GM12878 (cell line): ENCODE results near the gene RPL37A.

Experiments used
- EP300 ChIP-seq, 2 experiments: fragments of 150-350 bp in 1 of 2; IDR thresholded peaks; 2 replicates each; pipeline ENCODE4 v1.6.1; 2011 to 2012; ENCODE audit warnings: low read depth in 2 of 2, low read length in 2 of 2, borderline replicate concordance in 1 of 2, improper control_type of control experiment in 1 of 2, inconsistent platforms in 1 of 2; ENCODE audit not compliant: control insufficient read depth in 1 of 2
- EZH2 ChIP-seq: IDR thresholded peaks from 2 replicates; pipeline ENCODE4 v1.6.1; 2012; ENCODE audit warnings: low read depth, mild to moderate bottlenecking, control low read depth, inconsistent platforms, low read length, borderline replicate concordance; ENCODE audit not compliant: control insufficient read depth
- GABPA ChIP-seq: IDR thresholded peaks from 2 replicates; pipeline ENCODE4 v1.6.1; 2014; ENCODE audit warnings: antibody characterized with exemption, low read depth, mild to moderate bottlenecking, inconsistent platforms
- NFYA ChIP-seq: IDR thresholded peaks from 2 replicates; pipeline ENCODE4 v1.6.1; 2011; ENCODE audit warnings: low read depth, mild to moderate bottlenecking, low read length, improper control_type of control experiment, borderline replicate concordance
- NFYB ChIP-seq: IDR thresholded peaks from 2 replicates; pipeline ENCODE4 v1.6.1; 2011; ENCODE audit warnings: low read depth, mild to moderate bottlenecking, low read length, improper control_type of control experiment, moderate library complexity; ENCODE audit not compliant: insufficient read depth
- RAD21 ChIP-seq: IDR thresholded peaks from 2 replicates; pipeline ENCODE4 v1.6.1; 2011; ENCODE audit warnings: mild to moderate bottlenecking, low read depth, low read length, moderate library complexity; ENCODE audit not compliant: insufficient read depth
- RUNX3 ChIP-seq: IDR thresholded peaks from 2 replicates; pipeline ENCODE4 v1.6.1; 2012; ENCODE audit warnings: low read length, inconsistent platforms
- SREBF1 ChIP-seq: IDR thresholded peaks from 2 replicates; pipeline ENCODE4 v1.6.1; 2012; ENCODE audit warnings: mild to moderate bottlenecking, low read length
- ZNF207 ChIP-seq: fragments of 450-650 bp; IDR thresholded peaks from 2 replicates; pipeline ENCODE4 v1.6.1; 2014; ENCODE audit warnings: antibody characterized with exemption, mild to moderate bottlenecking, borderline replicate concordance
- ZNF274 ChIP-seq: IDR thresholded peaks from one replicate; pipeline ENCODE4 v1.8.0; 2011; ENCODE audit not compliant: insufficient read length, insufficient read depth
- TF ChIP-seq, protein P1 (sequence below): IDR thresholded peaks from 2 replicates; pipeline ENCODE4 v1.6.1; 2012; ENCODE audit warnings: low read depth, low read length, improper control_type of control experiment
- TF ChIP-seq, protein P2 (sequence below), 3 experiments: IDR thresholded peaks in 2 of 3; conservative IDR thresholded peaks in 1 of 3; 2 replicates each; pipeline ENCODE4 v1.5.1; 2011; ENCODE audit warnings: low read depth in 3 of 3, low read length in 3 of 3, mild to moderate bottlenecking in 3 of 3, control low read depth in 2 of 3, moderate library complexity in 2 of 3, inconsistent platforms in 1 of 3, mixed read lengths in 1 of 3; ENCODE audit not compliant: control insufficient read depth in 2 of 3, insufficient read depth in 1 of 3; ENCODE audit errors: extremely low read depth in 1 of 3

DNA sequence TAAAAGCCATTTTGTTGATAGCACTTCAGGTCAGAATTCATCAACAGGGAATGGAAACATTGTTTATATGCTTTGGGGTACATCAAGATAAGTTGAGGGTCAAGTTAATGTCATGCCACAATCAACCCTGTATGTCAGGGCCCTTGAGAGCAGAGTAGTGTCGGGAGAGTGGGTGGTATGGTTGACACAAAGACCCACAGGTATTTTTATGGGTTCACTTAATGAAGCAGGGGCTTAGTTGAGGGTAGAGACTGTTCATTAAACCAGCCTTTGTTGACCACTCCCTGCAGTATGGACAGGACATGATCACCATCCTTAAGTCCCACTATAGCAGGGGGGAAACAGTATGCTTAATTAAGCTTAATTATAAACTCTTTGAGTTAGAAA is 5.7 kb downstream of the RPL37A start:
- TF ChIP-seq, protein P1, sequence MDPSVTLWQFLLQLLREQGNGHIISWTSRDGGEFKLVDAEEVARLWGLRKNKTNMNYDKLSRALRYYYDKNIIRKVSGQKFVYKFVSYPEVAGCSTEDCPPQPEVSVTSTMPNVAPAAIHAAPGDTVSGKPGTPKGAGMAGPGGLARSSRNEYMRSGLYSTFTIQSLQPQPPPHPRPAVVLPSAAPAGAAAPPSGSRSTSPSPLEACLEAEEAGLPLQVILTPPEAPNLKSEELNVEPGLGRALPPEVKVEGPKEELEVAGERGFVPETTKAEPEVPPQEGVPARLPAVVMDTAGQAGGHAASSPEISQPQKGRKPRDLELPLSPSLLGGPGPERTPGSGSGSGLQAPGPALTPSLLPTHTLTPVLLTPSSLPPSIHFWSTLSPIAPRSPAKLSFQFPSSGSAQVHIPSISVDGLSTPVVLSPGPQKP = no peak
- TF ChIP-seq, protein P2, sequence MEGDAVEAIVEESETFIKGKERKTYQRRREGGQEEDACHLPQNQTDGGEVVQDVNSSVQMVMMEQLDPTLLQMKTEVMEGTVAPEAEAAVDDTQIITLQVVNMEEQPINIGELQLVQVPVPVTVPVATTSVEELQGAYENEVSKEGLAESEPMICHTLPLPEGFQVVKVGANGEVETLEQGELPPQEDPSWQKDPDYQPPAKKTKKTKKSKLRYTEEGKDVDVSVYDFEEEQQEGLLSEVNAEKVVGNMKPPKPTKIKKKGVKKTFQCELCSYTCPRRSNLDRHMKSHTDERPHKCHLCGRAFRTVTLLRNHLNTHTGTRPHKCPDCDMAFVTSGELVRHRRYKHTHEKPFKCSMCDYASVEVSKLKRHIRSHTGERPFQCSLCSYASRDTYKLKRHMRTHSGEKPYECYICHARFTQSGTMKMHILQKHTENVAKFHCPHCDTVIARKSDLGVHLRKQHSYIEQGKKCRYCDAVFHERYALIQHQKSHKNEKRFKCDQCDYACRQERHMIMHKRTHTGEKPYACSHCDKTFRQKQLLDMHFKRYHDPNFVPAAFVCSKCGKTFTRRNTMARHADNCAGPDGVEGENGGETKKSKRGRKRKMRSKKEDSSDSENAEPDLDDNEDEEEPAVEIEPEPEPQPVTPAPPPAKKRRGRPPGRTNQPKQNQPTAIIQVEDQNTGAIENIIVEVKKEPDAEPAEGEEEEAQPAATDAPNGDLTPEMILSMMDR (IDR thresholded peaks at IDR 0.05 in 2 of 3, conservative IDR thresholded peaks at IDR 0.05 in 1 of 3; ENCODE audit: control insufficient read depth in 2 of 3, extremely low read depth in 1 of 3, insufficient read depth in 1 of 3, low read depth in 3 of 3, low read length in 3 of 3) = no peak
- TF ChIP-seq SREBF1 = no peak
- no peak for TF ChIP-seq RAD21
- no peak for TF ChIP-seq ZNF274
- no peak for TF ChIP-seq NFYB
- no peak for TF ChIP-seq GABPA
- TF ChIP-seq EZH2 = no peak
- no peak for TF ChIP-seq RUNX3
- TF ChIP-seq ZNF207 = no peak
- TF ChIP-seq EP300 (IDR thresholded peaks at IDR 0.05; ENCODE audit: borderline replicate concordance in 1 of 2, control insufficient read depth in 1 of 2, low read depth in 2 of 2, low read length in 2 of 2) = no peak
- TF ChIP-seq NFYA = no peak
